ENCODE measurements around the gene GPR45. TPM values are rescaled to one million over a fixed set of nuclear protein-coding genes. Genes with fewer than 3 reads are reported as not detected.

Gene GPR45
- total RNA-seq, 1 donor from 2014 or later = not detected

DNA sequence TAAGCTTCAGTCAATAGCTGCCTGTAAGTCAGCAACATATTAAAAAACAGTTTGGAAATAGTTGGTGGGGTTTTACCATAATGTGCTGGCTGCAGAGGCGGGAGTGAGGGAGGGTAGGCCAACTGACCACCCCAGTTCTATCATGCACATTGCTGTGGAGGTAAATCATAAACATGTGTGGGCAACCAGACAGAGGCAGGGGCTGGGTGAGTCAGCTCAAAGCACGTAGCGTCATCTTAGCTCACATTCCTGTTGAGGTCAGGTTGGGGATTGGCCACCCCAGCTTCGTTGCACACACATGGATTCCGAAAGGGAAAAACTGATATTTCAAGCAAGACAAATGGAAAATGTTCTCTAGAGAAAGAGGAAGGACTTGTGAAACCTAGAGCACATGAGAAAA is 19.5 kb downstream of the GPR45 start:
- DNase-seq (ENCODE audit: extremely low spot score in 2 of 2) = no peak

DNA sequence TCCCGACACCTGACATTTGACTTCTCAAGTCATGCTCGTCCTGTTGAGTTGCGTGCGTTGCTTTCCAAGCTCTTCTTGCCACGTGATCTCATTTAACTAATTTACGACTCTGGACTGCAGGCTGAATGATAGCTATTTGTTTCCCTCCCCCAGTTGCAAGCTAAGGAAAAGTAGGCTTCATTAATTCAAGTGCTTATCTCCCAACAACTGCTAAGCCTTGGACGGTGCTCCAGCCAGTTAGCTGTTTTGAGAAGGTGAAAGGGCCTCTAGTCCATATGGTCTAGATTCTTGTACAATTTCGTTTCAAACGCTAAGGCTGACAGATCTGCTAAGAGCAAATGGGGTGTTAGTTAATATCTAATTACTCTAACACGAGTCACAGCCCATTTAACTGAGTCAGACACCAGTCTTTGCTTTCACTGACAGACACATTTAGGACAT is 21.1 kb downstream of the GPR45 start:
- DNase-seq (ENCODE audit: extremely low spot score in 2 of 2) = no peak
- intact Hi-C loops (cut with DNase I) = no loop called here
- Histone ChIP-seq H3K4me1 (no peaks in the 10 kb centered on the region), H3K9me3 (no peaks in the 10 kb centered on the region), H3K27me3 (no peaks in the 10 kb centered on the region), H3K36me3 (peaks cover 0 to 13% of the 10 kb centered on the region in 2 donors), H3K4me3 (no peak overlapping the region), H3K27ac (no peak overlapping the region)
- TF ChIP-seq POLR2A (IDR thresholded peaks at IDR 0.05) (no peak), POLR2AphosphoS5 (IDR thresholded peaks at IDR 0.05; ENCODE audit: insufficient read depth in 1 of 2, low read depth in 1 of 2) (no peak)
- TF ChIP-seq, protein P1, sequence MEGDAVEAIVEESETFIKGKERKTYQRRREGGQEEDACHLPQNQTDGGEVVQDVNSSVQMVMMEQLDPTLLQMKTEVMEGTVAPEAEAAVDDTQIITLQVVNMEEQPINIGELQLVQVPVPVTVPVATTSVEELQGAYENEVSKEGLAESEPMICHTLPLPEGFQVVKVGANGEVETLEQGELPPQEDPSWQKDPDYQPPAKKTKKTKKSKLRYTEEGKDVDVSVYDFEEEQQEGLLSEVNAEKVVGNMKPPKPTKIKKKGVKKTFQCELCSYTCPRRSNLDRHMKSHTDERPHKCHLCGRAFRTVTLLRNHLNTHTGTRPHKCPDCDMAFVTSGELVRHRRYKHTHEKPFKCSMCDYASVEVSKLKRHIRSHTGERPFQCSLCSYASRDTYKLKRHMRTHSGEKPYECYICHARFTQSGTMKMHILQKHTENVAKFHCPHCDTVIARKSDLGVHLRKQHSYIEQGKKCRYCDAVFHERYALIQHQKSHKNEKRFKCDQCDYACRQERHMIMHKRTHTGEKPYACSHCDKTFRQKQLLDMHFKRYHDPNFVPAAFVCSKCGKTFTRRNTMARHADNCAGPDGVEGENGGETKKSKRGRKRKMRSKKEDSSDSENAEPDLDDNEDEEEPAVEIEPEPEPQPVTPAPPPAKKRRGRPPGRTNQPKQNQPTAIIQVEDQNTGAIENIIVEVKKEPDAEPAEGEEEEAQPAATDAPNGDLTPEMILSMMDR (IDR thresholded peaks at IDR 0.05) = no peak

More for the DNA sequence above, 19.5 kb downstream of the GPR45 start:
- intact Hi-C loops (cut with DNase I) = no loop called here
- H3K27ac ChIP-seq = no peak overlapping the region
- H3K4me1 ChIP-seq = no peaks in the 10 kb centered on the region
- TF ChIP-seq POLR2A (IDR thresholded peaks at IDR 0.05) = no peak
- TF ChIP-seq, protein P1 (IDR thresholded peaks at IDR 0.05) = no peak
- TF ChIP-seq POLR2AphosphoS5 (IDR thresholded peaks at IDR 0.05; ENCODE audit: insufficient read depth in 1 of 2, low read depth in 1 of 2) = no peak
- no peaks in the 10 kb centered on the region for H3K9me3 ChIP-seq
- no peaks in the 10 kb centered on the region for H3K27me3 ChIP-seq
- H3K36me3 ChIP-seq = no peaks in the 10 kb centered on the region
- H3K4me3 ChIP-seq = no peak overlapping the region

DNA sequence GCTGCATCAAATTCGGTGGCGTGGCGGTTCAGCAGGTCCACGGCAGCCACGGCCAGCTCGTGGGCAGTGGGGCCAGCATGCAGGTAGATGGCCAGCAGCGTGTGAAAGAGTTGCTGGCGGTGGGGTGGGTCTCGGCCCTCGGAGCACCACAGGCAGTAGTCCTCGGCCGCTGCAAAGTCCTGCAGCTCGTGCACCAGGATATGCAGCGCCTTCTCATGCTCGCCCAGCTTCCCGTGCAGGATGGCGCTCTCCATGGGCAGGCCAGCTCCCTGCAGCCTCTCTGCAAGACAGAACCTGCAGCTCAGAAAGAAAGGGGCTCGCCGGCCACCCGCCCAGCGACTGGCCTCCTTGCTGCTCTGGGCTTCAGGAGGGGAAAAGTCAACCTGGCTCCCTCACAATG is 27.9 kb downstream of the GPR45 start:
- Histone ChIP-seq H3K4me1 (no peaks in the 10 kb centered on the region), H3K36me3 (peaks cover 5 to 63% of the 10 kb centered on the region in 2 donors), H3K27me3 (no peaks in the 10 kb centered on the region), H3K27ac (no peak overlapping the region), H3K4me3 (no peak overlapping the region), H3K9me3 (no peaks in the 10 kb centered on the region)
- intact Hi-C loops (cut with DNase I) = no loop called here
- no peak for DNase-seq (ENCODE audit: extremely low spot score in 2 of 2)
- TF ChIP-seq, protein P1 (IDR thresholded peaks at IDR 0.05) = no peak
- no peak for TF ChIP-seq POLR2AphosphoS5 (IDR thresholded peaks at IDR 0.05; ENCODE audit: insufficient read depth in 1 of 2, low read depth in 1 of 2)
- no peak for TF ChIP-seq POLR2A (IDR thresholded peaks at IDR 0.05)

- Histone ChIP-seq H3K27me3 (no peaks in the 10 kb centered on the region), H3K4me3 (no peak overlapping the region), H3K36me3 (peaks cover 5 to 78% of the 10 kb centered on the region in 2 donors), H3K27ac (no peak overlapping the region), H3K9me3 (no peaks in the 10 kb centered on the region), H3K4me1 (no peaks in the 10 kb centered on the region)
- no peak for DNase-seq (ENCODE audit: extremely low spot score in 2 of 2)
- intact Hi-C loops (cut with DNase I) = no loop called here
- no peak for TF ChIP-seq POLR2A (IDR thresholded peaks at IDR 0.05)
- TF ChIP-seq POLR2AphosphoS5 (IDR thresholded peaks at IDR 0.05; ENCODE audit: insufficient read depth in 1 of 2, low read depth in 1 of 2) = no peak
- TF ChIP-seq, protein P1 (IDR thresholded peaks at IDR 0.05) = no peak
These were observed 30.0 kb downstream of the GPR45 start for GRCh38 chr2:105271393-105272045.

GRCh38 chr2:105272176-105272575 is 30.6 kb downstream of the GPR45 start:
- no peaks in the 10 kb centered on the region for H3K9me3 ChIP-seq
- H3K4me3 ChIP-seq = no peak overlapping the region
- H3K27ac ChIP-seq = no peak overlapping the region
- peaks cover 5 to 78% of the 10 kb centered on the region in 2 donors for H3K36me3 ChIP-seq
- DNase-seq (ENCODE audit: extremely low spot score in 2 of 2) = no peak
- H3K4me1 ChIP-seq = no peaks in the 10 kb centered on the region
- intact Hi-C loops (cut with DNase I) = no loop called here
- TF ChIP-seq POLR2AphosphoS5 (IDR thresholded peaks at IDR 0.05; ENCODE audit: insufficient read depth in 1 of 2, low read depth in 1 of 2) (no peak), POLR2A (IDR thresholded peaks at IDR 0.05) (no peak)
- TF ChIP-seq, protein P1 (IDR thresholded peaks at IDR 0.05) = no peak
- H3K27me3 ChIP-seq = no peaks in the 10 kb centered on the region
